SHP77 (cell line): ENCODE measurements around the gene GORASP2.

Experiments
- DNase-seq, 2 experiments: peaks; one replicate each; lab custom pipeline; 2025; lab: John Stamatoyannopoulos, UW

GORASP2 gene

DNA sequence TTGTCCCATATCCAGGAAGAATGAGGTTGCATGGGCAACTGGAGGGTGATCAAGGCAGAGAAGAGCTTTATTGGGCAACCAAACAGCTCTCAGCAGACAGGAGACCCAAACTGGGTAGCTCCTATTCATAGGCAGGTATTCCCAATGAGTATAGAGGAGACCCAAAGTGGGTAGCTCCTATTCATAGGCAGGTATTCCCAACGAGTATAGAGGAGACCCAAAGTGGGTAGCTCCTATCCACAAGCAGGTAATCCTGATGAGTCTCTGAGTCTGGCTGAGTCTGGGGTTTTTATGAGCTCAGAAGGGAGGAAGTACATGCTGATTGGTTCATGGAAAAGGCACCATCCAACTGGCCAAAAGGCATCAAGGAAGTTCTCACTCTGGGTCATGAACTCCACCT, 5.3 kb upstream of the GORASP2 start:
- DNase-seq: no peak

DNA sequence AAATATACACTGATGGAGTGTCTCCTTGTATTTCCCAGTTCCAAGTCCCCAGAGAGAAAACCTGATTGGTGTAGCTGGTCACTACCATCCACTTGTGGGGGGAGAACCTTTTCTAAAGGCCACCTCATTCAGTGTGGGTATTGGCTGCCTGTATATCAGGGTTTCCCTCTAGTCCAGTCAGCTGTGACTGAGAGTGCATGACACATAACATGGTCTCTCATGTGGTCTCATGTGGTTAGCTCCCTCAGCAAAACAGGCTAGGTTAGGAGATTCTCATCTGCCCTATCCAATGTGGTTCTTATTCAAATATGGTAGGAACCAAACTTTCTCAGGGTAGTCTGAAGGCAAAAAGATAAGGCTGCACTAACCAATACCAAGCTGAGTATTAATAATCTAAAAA, 4.1 kb upstream of the GORASP2 start:
- DNase-seq: no peak

DNA sequence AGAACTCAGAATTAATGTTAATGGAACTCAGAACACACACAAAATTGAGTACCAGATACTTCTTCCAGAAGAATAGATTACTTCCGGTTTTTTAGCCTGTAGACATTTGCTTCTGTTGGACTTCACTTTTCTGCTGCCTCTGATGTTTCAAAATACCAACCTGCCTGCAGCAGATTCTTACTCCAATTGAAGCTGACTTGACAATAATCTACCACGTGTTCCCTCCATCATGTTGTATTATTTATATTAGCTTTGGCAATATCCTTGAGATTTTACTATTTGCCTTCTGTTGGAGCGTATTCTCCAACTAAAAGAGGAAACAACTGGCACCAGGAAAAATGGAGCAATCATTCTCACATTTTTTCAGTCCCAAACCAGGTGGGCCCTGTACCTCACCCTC, 3.1 kb upstream of the GORASP2 start:
- DNase-seq: no peak

DNA sequence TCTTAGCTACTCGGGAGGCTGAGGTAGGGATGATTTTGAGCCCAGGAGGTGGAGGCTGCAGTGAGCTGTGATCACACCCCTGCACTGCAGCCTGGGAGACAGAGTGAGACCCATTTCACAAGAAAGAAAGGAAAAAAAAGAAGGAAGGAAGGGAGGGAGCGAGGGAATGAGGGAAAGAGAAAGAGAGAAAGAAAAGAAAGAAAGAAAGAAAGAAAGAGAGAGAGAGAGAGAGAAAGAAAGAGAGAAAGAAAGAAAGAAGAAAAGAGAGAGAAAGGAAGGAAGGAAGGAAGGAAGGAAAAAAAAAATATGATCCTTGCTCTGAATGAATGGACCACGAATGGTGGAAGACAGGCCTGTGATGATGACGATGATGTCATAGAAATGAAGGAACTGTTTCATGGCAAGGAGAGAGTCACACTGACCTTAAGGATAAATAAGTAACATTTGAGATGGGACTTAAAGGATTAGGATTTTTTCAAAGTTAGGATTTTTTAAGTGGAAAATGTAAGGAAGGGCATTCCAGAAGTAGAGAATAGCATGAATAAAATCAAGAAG, 2.2 kb upstream of the GORASP2 start:
- no peak for DNase-seq

DNA sequence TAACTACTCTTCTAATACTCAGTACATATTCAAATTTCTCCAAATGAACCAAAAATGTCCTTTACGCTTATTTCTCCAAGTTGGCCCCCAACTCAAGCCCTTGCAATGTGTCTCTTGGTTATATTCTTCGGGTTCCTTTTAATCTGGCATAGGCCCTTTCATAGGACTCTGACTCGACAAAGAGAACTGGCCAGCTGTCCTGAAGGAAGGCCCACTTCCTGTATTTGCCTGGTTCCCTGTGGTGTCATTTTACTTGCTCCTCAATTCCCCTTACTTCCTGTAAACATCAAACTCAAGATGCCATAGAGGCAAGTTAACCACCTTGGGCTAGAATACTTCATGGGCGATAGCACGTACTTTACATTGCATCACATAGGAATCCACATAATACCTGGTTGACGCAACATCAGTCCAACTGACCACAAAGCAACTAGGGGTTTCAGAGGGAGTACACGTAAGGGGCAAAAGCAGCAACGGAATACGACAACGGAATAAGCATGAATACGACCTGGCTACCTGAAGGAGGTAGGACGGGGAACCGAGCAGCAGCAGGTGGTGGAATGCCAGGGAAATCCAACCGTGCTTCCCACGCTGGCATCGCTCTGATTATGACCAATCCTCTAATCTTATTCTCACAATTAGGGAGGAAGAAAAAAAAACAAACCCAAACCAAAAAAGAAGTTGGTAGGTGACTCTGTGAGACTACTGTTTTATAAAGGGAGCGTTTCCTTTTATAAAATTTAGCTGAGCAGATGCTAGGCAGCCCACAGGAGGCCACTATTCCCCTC, 823 bp upstream of the GORASP2 start:
- DNase-seq: peak; percentile 8 to 19

DNA sequence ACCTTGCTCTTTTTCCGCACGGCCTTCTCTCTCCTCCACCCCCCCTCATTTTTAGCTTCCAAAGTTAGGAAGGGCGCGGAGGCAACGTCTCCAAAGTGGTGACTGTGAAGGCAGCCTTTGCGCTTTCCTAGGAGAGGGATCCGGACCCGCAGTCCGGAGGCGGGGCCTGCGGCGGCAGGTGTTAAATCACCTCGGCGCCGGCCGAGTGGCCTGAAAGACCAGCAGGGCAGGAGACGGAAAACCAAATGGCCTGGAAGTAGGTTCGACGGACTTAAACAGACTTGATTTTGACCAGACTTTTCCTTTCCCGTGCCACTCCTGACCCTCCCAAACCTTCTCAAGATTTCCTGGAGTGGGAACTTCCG, 615 bp downstream of the GORASP2 start:
- DNase-seq: peak; percentile 13 to 15

DNA sequence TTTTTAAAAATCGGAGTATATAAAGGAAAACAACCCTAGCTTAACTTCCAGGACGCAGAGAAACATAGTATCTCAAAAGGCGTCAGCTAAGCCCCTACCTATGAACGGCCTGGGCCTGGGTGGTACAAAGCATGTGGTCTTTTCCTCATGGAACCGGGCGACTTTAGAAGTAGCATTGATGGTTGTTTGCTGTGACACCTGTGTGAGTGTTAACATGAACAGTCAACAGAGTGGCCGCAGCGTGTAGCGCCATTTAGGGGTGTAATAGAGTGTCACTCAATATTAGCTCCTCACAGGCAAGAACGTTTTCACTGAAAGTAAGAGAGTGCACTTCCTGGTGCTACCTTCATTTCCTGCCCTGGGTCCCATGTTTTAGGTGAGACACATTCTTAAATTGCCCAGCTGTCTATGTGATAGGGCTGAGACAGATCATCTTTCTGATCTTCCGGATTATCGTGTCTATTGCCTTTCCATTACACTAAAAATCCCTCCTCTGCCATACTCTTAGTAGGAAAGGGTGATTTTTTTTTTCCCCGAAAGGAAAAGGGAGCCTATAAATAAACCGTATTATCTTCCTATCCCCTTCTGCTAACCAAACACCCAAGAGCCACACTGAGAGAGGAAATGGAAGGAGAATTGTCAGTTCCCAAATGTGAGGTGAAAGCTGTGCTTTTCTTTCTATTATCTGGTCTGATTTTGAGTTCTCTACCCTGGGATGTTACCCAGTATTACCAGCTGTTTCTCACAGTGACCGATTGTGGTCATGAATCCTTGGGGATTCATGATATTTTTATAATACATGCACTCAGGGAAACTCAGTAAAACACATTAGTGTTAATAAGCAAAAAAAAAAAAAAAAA, 1.3 kb downstream of the GORASP2 start:
- peak in 1 of 2 experiments; percentile 12 for DNase-seq

DNA sequence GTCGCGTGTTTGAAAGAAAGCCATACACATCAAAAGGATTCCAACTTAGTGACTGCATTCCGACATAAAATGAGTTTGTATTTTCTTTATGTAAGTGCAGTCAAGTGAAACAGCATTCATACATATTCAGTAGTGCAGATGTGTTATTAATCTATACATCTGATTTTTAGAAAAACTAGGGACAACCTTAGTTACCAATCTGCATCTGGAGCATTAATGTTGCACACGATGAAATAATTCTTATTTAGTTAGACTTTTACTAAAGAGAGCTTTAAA, 1.9 kb downstream of the GORASP2 start:
- no peak for DNase-seq

DNA sequence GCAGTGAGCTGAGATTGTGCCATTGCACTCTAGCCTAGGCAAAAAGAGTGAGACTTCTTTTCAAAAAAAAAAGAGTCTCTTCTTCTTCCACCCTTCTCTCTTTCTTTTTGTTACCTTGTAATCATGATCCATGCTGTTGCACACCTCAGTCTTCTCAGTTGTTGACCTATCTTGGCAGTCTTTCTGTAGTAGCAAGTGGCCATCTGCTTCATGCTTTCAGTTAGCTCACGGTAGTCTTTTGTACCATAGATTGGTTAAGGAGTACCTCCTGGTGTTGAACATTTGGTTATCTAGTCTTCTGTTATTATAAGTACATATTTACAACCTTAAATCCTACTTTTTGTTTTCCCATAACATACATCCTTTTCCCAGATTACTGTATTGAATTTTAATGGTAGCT, 3.1 kb downstream of the GORASP2 start:
- DNase-seq: no peak

DNA sequence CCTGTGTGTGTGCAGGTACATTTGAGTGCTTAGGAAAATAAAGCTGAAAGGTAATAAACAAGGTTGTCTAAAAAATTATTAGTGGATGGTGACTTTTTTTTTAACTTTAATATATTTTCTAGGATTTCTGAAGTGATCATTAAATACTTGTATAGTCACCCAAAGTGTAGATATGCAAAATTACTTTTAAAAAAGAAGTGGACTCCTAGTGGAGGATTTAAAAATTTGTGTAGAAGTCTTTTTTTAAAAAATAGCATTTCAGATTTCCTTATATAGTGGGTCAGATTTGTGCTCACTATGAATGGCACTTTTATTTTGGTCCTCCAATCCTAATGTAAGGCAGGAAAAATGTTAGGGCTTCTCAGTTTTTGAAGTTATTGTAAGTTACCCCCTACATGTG, 3.9 kb downstream of the GORASP2 start:
- DNase-seq: no peak

DNA sequence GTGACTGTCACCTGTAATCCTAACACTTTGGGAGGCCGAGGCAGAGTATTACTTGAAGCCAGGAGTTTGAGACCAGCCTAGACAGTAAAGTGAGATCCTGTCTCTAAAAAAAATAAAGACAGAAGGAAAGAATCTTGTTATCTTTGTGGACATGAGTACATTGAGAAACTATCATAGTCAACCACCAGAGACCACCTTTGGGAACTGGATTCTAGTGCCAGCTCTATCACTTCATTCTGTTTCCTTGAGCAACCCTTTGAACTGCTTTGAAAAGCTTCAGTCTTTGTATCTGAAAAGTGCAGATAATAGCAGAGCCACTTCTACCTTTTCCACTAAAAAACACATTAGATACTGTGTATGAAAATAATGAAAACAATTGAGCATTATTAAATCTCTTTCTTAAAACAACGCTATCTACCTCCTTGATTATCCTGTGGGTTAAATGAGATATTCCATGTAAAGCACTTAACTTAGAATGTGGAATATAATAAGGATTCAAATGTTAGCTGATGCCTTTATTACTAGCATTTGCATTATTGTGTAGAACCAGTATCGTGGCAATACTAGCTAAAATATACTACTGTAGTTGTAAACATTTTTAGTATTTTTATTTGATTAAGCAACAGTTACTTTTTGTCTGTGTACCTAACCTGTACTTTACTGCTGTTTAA, 8.8 kb downstream of the GORASP2 start:
- DNase-seq: no peak

DNA sequence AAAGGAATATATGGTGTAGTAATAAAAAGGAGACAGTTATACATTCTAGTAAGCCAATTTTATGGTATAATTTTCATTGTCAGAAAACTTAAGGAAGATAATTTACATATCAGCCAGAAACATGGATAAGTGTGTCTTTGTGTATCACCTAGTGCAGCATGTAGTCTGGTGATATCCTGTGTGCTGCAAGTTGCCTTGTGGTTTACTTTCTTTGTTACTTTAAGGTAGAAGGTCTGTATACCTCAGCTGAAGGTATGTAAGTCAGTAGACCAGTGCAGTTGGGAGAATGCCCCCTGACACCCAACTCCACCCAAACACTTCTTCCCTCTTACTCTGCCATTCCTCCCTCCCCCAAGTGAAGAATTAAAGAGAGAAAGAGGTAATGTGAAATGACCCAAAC, 11.0 kb downstream of the GORASP2 start:
- no peak for DNase-seq

DNA sequence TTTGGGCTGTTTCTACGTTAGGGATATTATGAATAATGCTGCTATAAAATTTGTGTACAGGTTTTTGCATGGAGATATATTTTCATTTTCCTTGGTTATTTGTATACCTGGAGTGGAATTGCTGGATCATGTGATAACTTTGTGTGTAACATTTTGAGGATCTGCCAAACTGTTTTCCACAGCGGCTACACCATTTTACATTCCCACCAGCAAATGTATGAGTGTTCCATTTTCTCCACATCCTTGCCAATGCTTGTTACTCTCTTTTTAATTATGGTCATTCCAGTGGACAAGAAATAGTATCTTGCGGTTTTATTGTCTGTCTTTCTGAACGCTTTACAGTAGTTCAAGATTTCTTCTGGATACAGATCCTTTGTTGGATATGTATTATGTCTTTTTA, 13.6 kb downstream of the GORASP2 start:
- DNase-seq: no peak

DNA sequence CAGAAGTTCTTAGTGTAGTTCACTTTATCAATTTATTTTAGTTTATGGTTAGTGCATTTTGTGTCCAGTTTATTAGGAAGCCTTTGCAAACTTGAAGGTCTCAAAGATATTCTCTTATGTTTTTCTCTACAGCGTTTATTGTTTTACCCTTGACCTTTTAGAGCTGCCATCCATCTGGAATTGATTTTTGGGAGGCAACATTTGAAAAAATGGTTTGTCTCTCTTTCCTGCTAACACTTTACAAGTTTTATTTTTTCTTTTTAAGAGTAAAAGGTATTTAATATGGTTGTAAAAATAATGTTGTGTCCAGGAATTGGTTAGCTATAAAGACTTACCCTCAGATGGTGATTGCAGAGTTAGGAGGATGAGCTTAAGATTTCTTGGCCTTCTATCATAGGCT, 14.0 kb downstream of the GORASP2 start:
- DNase-seq: no peak

DNA sequence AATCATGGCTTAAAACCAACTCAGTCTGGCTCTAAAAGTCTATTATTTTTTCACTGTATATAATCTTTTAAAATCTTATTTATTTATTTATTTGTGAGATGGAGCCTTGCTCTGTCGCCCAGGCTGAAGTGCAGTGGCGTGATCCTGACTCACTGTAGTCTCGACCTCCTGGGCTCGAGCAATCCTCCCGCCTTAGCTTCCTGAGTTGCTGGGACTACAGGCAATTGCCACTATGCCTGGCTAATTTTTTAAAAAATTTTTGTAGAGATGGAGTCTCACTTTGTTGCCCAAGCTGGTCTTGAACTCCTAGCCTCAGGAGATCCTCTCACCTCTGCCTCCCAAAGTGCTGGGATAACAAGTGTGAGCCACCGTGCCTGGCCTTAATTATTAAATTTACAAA, 14.5 kb downstream of the GORASP2 start:
- no peak for DNase-seq

DNA sequence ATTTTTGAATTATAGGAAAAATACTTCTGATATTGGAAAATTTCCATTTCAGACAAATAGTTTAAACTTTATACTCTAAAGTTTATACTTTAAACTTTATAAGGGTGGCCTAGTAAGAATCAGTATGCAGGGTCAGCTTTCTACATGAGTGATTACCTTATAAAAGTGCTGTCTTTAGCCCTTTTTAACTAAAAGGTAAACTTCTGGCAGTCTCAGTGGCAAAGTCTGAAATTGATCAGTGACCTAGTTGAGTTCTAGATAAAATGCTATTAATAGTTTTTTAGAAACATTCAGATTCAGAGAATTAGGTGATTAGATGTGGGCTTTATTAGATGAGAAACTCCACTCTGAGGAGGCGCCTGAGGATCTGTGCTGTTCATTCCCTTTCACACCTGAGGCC, 15.5 kb downstream of the GORASP2 start:
- DNase-seq: no peak

DNA sequence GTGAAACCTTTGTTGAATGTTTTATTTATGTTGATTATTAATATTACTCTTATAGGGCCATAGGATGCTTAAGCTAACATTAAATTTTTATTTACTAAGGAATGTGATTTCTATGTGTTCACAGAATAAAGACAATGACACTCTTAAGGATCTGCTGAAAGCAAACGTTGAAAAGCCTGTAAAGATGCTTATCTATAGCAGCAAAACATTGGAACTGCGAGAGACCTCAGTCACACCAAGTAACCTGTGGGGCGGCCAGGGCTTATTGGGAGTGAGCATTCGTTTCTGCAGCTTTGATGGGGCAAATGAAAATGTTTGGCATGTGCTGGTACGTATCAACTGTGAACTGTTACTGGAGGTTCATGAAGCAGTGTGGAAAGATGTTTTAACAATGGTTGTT, 20.4 kb downstream of the GORASP2 start:
- no peak for DNase-seq

DNA sequence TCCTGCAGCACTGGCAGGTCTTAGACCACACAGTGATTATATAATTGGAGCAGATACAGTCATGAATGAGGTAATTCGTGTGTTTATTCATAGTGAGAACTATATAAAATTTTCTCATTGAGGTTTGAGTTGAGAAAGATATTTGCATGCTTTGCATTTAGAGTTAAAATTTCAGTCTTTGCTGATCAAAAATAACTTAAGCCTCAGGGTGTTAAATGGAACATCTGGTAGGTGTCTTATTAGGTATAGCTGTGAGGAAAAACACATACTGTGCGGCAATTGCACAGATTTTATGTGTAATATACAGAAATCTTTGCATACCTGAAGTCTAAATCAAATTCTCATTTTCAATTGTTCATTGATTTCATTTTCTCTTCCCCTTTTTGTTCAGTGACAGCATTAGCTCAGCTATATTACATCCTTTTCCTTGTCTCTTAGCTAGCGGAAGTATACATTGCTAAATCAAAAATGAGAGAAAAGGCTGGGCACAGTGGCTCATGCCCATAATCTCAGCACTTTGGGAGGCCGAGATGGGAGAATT, 21.2 kb downstream of the GORASP2 start:
- DNase-seq: no peak

DNA sequence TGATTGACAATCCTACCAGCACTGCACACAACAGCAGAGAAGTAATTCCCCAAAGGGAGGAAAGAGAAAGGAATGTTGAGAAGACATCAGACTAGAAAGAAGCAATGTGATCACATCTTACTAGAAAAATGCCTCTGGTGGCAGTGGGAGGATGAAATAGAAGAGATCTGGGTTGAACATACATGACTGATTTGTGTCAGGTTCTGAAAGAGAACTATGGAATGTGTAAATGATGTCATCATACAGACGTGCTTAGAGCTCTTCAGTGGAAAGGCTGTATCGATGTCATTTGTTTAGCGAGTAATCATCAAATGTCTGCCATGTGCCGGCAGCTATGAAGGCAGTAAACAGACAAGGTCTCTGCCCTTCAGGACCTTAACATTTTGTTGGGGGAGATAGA, 24.9 kb downstream of the GORASP2 start:
- DNase-seq: no peak

DNA sequence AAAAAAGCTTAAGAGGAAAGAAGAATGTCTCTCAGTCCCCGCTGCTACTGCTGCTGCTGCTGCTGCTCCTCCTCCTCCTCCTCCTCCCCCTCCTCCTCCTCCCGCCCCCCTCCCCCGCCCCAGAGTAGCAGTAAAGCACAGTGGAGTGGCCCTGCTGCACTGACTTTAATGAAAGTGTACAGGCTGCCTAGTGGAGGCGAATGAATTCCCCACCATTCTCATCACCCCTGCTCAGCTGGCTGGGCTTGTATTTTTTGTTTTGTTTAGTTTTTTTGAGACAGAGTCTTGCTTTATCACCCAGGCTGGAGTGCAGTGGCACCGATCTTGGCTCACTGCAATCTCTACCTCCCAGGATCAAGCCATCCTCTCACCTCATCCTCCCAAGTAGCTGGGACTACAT, 34.3 kb downstream of the GORASP2 start:
- DNase-seq: no peak

DNA sequence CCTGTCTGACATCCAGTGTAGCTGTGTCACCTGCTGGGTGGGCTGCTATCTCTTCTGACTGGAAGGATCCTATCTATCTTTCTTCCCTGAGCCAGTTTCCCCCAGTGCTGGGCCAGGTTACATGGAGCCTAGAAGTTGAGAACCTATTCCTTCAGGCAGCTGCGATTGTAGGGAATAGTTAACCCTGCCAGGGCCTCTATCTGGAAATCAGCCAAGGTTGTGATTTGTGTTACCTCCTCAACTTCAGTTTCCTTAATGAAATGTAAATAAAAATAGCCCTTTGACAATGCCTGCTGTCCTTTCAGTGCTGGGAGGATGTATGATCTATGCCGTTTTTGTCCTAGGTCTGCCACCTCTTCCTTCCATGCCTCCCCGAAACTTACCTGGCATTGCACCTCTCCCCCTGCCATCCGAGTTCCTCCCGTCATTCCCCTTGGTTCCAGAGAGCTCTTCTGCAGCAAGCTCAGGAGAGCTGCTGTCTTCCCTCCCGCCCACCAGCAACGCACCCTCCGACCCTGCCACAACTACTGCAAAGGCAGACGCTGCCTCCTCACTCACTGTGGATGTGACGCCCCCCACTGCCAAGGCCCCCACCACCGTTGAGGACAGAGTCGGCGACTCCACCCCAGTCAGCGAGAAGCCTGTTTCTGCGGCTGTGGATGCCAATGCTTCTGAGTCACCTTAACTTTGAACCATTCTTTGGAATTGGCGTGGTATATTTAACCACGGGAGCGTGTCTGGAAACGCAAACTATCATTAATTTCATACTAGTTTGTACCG, 36.6 kb downstream of the GORASP2 start:
- no peak for DNase-seq
